ENCODE results near the gene SQSTM1. TPM values are rescaled to one million over a fixed set of nuclear protein-coding genes. Genes with fewer than 3 reads are reported as not detected.

Gene SQSTM1
- total RNA-seq: 538 and 581 TPM in 2 replicates

DNA sequence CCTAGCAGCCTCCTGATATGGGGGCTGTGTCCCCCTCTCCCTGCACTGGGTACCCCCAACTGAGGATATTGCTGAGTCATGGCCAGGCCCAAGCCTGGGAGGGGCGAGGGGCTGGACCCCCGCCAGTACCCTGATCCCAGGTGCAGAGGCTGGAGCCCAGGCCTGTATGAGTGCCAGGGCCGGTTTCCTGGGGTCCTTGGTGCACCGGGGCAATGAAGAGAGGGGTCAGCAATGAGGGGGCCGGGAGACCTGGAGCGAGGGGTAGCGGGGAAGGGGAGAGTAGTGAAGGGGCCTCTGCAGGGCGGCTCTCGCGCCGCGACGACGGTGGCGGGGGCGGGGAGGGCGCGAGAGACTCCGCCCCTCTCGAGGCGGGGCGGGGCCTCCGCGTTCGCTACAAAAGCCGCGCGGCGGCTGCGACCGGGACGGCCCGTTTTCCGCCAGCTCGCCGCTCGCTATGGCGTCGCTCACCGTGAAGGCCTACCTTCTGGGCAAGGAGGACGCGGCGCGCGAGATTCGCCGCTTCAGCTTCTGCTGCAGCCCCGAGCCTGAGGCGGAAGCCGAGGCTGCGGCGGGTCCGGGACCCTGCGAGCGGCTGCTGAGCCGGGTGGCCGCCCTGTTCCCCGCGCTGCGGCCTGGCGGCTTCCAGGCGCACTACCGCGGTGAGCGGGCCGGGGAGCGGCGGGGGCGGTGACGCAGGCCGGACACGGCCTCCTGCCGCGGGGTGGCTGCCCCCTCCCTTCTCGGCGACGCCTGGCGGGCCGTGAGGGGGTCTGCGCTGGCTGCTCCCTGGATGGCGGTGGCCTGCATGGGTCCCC, at the start of gene SQSTM1:
Gene SQSTM1 (plus strand): TSS at position 423 of the 815 bp plus-strand sequence. CDS start 32 bp downstream, at position 455.

DNA sequence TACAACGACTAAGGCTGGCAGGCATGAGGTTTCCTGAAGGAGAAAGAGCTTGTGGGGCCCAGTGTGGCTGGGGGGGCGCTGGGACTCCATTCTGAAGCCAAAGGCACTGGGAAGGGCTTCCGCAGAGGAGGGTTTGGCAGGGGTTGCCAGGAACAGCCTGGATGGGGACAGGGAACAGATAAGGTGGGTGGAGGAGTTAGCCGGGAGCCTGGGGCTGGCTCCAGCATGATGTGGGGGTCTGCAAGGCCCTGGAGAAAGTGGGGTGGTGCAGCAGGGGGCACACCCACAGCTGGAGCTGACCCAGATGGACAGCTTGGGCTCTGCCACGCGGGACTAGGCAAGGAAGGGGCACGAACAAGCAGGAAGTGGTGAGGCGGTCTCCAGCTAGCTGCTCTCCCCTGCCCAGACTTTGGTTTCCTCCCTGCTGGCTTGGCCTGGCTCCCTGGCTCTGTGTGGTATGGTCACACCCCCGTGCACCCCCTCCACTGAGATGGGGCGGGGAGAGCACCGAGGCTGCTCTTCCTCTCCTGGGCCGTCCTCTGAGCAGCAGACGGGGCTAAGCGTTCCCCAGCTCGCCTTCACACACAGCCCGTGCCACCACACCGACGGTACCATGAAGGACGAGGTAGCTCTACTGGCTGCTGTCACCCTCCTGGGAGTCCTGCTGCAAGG, 27.1 kb upstream of the SQSTM1 start, which contains the start of gene LTC4S:
Gene LTC4S (plus strand): TSS at position 519 of the 672 bp plus-strand sequence. CDS start 95 bp downstream, at position 614.

DNA sequence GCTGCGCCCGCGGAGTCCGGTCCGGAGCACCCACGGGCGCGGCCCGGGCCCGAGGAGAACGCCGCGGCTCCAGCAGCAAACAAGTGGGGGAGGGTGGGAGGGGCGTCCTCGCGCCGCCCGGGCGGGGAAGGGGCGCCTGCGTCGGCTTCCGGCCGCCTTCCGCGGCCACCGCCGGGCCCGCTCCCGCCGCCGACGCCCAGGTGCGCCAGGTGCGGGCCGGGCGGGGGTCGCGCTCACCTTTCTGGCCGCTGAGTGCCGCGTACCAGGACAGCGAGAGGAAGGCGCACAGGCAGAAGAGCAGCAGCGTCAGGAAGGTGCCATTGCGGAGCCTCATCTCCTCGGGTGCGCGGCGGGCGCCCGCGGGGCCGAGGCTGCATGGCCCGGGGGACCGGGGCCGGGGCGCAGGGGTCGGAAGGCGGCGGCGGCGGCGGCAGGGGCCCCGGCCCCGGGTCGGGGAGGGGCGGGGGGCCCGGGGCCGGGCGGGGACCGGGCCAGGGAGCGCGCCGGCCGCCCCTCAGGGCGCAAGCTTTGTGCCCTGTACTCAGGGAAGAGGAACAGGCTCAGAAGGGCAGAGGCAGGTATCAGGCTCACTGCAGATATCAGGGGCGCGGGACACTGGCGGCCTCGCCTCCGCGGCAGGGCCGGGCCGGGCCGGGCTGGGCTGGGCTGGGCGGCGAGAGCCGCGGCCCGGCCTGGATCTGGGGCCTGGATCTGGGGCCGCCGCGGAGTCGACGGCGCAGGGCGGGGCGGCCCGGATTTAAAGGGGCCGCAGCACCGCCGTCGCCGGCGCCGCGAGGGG, 14.3 kb upstream of the SQSTM1 start, which contains the start of gene MGAT4B:
Gene MGAT4B (minus strand): TSS at position 617 of the 799 bp plus-strand sequence. CDS start 283 bp downstream, at position 334.

GRCh38 chr5:179858586-179859427, 38.1 kb downstream of the SQSTM1 start, which contains the start of gene MRNIP:
MRNIP (minus strand) TSS chr5:179858817; CDS start chr5:179858796, 21 bp downstream.

Small RNA genes within 50 kb of the gene (small RNA-seq; reads per million reads assigned to genes)
- not detected for gene MIR1229
- gene RF00019: not detected

Other genes starting within 250 kb of the SQSTM1 start
- gene HNRNPH1, start 197.2 kb upstream of the SQSTM1 start, total RNA-seq: 288 and 483 TPM in 2 replicates
- gene CBY3, start 139.9 kb upstream of the SQSTM1 start, total RNA-seq: not detected in 2 replicates
- gene CANX, start 121.9 kb upstream of the SQSTM1 start, total RNA-seq: 600 and 709 TPM in 2 replicates
- gene MAML1, start 88.1 kb upstream of the SQSTM1 start, total RNA-seq: 7.0 and 14.7 TPM in 2 replicates
- not detected in 2 replicates for gene LTC4S, start 26.9 kb upstream of the SQSTM1 start, total RNA-seq
- 124 and 144 TPM in 2 replicates for gene MGAT4B, start 14.0 kb upstream of the SQSTM1 start, total RNA-seq
- gene MRNIP, start 37.9 kb downstream of the SQSTM1 start, total RNA-seq: 11.1 and 11.4 TPM in 2 replicates
- 72.8 and 82.9 TPM in 2 replicates for gene TBC1D9B, start 87.0 kb downstream of the SQSTM1 start, total RNA-seq

Data from subcutaneous preadipocyte (primary cell).